ENCODE data around the gene CNNM2. TPM values are rescaled to one million over a fixed set of nuclear protein-coding genes. Genes with fewer than 3 reads are reported as not detected.

CNNM2 gene
- total RNA-seq, 2 donors from 2014 or later, result 3.4 to 5.3 TPM

DNA sequence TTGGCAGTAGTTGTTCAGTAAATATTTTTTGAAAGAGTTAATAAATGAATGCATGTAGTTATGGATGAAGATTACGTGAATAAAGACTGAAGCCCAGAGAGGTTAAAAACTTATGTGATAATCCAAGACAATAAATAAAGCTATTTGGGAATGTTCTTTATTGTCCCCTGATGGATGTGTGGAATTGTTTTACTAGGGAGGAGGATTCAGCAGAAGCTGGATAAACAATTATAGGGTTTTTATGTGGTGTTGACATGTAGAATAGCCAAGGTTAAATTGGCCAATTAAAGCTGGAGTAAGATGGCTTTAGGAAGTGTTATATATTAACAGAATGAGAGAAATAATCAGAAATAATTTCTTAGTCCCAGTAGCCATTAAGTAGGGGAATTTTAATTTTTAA is 66.0 kb downstream of the CNNM2 start:
- H3K36me3 ChIP-seq (replicated peaks in 1 of 2; ENCODE audit: insufficient read depth in 1 of 2, low read depth in 2 of 2), result no peaks in the 10 kb centered on the region
- WGBS, 2 donors, result 87 to 96% methylated on average over 1 of the region's 1 CpG
- no peak overlapping the region for H3K27ac ChIP-seq
- H3K4me1 ChIP-seq, result peaks cover 6% of the 10 kb centered on the region
- H3K9me3 ChIP-seq, result no peaks in the 10 kb centered on the region
- ATAC-seq (no peak), DNase-seq (no peak)
- H3K27me3 ChIP-seq, result no peaks in the 10 kb centered on the region
- H3K4me3 ChIP-seq, result no peak overlapping the region
- intact Hi-C loops (cut with DNase I), result no loop called here
- TF ChIP-seq CTCF (IDR thresholded peaks at IDR 0.05) (no peak), POLR2A (IDR thresholded peaks at IDR 0.05) (no peak)

DNA sequence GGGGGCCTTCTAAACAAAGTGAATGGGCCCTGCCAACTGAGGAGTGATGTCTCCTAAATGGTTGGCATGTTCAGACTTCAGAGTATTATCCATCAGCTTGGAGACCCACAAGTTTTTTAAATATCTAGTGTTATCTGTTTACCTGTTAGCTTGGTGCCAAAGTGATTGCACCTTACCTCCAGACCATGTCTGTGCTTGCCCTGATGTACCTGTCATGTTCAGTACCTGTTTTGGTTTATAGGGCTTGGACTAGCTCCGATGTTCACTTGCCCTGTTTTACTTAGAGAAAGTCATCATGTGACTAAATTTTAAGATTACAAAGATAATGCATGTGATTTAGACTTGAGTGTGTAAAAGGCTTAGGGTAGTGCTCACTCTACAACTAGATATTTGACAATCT is 67.7 kb downstream of the CNNM2 start:
- peaks cover 6% of the 10 kb centered on the region for H3K4me1 ChIP-seq
- no peak overlapping the region for H3K4me3 ChIP-seq
- WGBS, 2 donors, result 82 to 83% methylated on average over 1 of the region's 1 CpG
- ATAC-seq, result no peak
- no peak for DNase-seq
- no peaks in the 10 kb centered on the region for H3K27me3 ChIP-seq
- H3K9me3 ChIP-seq, result no peaks in the 10 kb centered on the region
- H3K27ac ChIP-seq, result no peak overlapping the region
- H3K36me3 ChIP-seq (replicated peaks in 1 of 2; ENCODE audit: insufficient read depth in 1 of 2, low read depth in 2 of 2), result no peaks in the 10 kb centered on the region
- no peak for TF ChIP-seq POLR2A (IDR thresholded peaks at IDR 0.05)
- intact Hi-C loops (cut with DNase I), result no loop called here

- TF ChIP-seq POLR2A (IDR thresholded peaks at IDR 0.05), result no peak
- no peak for ATAC-seq
- intact Hi-C loops (cut with DNase I), result no loop called here
These were observed 70.6 kb downstream of the CNNM2 start for GRCh38 chr10:102988404-102989314.

GRCh38 chr10:102994531-102995295 is 76.6 kb downstream of the CNNM2 start:
- no peaks in the 10 kb centered on the region for H3K27me3 ChIP-seq
- no peak for TF ChIP-seq CTCF (IDR thresholded peaks at IDR 0.05)
- no peak for TF ChIP-seq POLR2A (IDR thresholded peaks at IDR 0.05)
- no peaks in the 10 kb centered on the region for H3K4me1 ChIP-seq
- no peaks in the 10 kb centered on the region for H3K9me3 ChIP-seq
- no peaks in the 10 kb centered on the region for H3K36me3 ChIP-seq (replicated peaks in 1 of 2; ENCODE audit: insufficient read depth in 1 of 2, low read depth in 2 of 2)
- DNase-seq (no peak), ATAC-seq (no peak)
- intact Hi-C loops (cut with DNase I), result no loop called here
- no peak overlapping the region for H3K27ac ChIP-seq
- no peak overlapping the region for H3K4me3 ChIP-seq
- 71 to 89% methylated on average over 5 of the region's 5 CpGs for WGBS, 2 donors

More at GRCh38 chr10:102988404-102989314, 70.6 kb downstream of the CNNM2 start:
- no peak overlapping the region for H3K27ac ChIP-seq
- 37 to 45% methylated on average over 8 of the region's 8 CpGs for WGBS, 2 donors
- no peaks in the 10 kb centered on the region for H3K27me3 ChIP-seq
- no peak for DNase-seq
- H3K36me3 ChIP-seq (replicated peaks in 1 of 2; ENCODE audit: insufficient read depth in 1 of 2, low read depth in 2 of 2), result no peaks in the 10 kb centered on the region
- H3K4me3 ChIP-seq, result no peak overlapping the region
- peaks cover 6% of the 10 kb centered on the region for H3K4me1 ChIP-seq
- H3K9me3 ChIP-seq, result no peaks in the 10 kb centered on the region

DNA sequence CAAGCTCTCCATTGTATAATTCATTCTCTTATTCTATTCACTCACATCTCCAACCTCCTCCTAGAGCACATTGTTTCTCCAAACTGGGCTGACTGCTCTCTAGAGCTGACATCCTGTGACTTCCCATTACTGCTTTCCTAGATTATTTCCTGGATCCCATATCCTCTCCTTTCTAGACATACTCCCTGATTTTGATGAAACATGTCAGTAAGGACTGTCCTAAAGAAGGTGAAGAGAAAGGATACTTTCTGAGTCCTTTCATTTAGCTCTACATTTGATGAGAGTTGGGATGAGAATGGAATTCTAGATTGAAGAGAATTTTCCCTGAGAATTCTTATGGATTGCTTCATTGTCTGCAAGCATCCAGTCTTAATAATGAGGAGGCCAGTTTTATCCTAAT is 78.8 kb downstream of the CNNM2 start:
- no peaks in the 10 kb centered on the region for H3K27me3 ChIP-seq
- no peak for DNase-seq
- no peaks in the 10 kb centered on the region for H3K9me3 ChIP-seq
- no peak overlapping the region for H3K27ac ChIP-seq
- no peak overlapping the region for H3K4me3 ChIP-seq
- no peaks in the 10 kb centered on the region for H3K36me3 ChIP-seq (replicated peaks in 1 of 2; ENCODE audit: insufficient read depth in 1 of 2, low read depth in 2 of 2)
- no peak for ATAC-seq
- no peaks in the 10 kb centered on the region for H3K4me1 ChIP-seq
- TF ChIP-seq POLR2A (IDR thresholded peaks at IDR 0.05), result no peak
- TF ChIP-seq CTCF (IDR thresholded peaks at IDR 0.05), result no peak
- intact Hi-C loops (cut with DNase I), result no loop called here

All from body of pancreas (tissue), 4 donors.